NCI-H1417 treated with DMSO at 0.1 percent for 48 hours (cell line): ENCODE data around the gene HK2.
"Not testable (repeated sequence)": the region's sequence is repeated elsewhere in the genome, so short reads cannot be mapped to it uniquely, and the experiment has no call there.

ENCODE experiments used
- DNase-seq: peaks from one replicate; lab custom pipeline; 2025; lab: John Stamatoyannopoulos, UW

HK2 gene

DNA sequence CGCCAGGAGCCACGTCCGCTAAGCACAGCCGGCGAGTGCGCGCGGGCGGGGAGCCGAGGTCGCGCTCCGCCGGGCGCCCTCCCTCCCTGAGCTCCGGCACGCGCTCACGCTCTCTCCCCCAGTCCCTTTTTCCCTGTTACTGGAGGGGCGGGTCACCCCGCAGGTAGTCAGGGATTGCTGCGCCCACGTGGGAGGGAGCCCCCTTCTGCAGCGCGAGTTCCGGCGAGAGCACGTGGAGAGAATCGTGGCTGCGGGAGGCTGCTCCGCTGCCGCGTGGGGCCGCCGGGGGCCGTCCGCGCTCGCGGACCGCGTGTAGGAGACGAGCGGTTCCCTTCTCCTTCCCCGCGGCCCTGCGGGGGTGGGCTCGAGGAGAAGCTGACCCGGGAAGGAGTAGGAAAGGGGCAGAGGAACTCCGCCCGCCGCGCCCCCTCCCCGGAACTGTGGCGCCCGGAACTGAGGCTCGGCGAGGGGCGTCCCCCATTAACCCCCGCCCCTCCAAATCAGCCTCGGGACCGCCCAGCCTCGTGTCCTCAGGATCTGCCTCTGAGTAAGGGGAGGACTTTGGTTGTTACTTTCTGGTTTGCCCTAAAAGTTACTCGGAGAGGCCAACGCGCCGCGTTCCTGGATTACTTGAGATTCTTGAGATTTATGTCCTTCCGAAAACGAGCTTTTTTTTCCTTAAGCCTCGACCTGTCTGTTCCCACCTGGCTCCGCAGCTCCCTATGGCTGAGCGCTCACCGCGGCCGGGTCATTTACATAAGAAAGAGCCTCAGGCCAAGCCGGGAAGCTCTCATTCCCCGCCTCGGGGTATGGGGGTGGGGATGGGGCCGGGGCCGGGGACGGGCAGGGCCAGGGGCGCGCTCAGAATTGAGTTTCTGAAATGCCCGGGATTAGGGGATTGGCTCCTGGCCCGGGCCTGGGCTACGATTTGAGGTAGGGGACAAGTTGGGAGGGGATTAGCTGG, 1.1 kb downstream of the HK2 start:
- no peak for DNase-seq

DNA sequence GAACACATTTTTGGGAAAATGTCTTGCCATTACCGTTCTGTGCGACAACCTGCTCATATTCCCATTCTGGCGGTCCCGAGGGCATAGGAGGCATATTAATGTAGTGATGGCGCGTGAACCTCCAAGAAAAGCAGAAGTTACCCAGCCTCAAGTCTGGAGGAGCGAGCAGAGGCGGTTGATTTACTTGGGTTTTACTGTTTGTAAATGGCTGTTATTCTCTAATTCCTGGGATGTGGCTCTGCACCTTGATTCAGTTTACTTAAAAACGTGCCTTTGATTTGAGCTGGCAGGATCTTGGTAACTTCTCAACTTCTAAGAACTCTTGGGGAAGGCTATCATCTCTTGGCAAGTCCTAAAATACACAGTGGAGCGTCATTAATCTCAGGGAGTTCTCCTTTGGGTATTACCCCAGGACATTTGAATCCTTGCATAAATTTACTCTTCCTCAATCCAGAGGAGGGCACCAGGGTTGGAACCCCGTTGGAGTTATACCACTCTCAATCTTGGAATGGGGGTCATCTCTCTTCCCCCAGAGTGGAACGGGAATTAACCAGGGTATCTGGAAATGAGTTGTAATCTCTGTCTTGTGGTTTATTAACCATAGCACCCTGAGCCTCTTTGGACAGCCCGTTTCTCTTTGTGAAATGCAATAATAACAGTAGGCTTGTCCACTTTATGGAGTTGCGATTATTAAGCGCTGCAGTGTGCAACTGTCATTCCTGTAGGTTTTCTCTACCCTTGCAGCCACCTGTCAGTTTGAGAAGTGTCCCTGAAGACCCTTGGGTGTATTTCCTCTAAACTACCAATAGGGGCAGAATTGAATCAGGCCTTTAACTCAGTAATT, 2.1 kb downstream of the HK2 start:
- DNase-seq, result no peak

DNA sequence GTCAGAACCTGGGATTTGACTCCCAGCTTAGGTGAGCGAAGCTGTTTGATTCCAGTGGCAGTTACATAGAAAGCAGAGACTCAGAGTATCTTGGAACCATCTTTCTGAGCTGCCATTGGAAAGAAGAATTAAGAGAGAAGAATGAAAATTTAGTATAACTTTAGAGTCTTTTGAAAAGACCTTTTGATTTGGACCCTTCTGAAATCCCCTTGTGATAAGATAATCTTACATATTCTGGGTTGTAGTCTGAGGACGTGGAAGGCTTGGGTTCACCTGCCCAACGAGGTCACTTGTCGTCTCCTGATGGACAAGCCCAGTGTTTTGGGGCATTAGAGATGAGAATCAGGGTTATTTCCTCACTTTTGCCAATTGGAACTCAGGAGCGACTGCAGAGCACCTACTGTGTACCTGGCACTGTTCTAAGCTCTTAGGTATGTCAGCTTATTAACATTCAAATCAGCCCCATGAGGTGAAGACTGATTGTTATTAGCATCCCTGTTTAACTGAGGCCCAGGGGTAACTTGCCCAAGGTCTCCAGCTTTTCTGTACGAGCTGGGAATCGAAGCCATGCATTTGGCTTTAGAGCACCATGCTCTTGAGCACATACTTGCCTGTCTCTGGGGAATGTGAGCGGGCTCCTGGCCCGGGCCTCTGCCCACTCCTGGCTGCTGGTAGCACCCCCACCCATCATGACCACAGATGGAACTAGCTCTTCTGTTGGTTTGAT, 2.9 kb downstream of the HK2 start:
- DNase-seq, result no peak

DNA sequence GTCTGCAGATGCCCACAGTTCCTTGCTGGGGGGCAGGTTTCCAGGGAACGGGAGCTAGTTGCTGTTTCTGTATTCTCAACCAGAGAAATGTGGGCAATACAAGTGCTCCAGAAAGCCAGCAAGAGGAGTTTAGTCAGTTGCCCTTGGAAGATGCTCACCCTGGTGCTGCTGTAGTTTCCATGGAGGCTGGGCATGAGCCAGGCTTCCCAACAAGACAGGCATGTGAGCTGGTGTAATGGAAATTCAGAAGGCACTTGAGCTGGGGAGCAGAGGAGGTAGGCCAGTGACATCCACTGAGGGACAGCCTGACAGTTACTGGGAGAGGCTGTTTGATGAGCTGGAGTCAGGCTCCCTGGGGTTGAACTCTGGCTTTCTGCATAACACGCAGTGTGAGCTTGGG, 7.7 kb downstream of the HK2 start:
- DNase-seq, result no peak

DNA sequence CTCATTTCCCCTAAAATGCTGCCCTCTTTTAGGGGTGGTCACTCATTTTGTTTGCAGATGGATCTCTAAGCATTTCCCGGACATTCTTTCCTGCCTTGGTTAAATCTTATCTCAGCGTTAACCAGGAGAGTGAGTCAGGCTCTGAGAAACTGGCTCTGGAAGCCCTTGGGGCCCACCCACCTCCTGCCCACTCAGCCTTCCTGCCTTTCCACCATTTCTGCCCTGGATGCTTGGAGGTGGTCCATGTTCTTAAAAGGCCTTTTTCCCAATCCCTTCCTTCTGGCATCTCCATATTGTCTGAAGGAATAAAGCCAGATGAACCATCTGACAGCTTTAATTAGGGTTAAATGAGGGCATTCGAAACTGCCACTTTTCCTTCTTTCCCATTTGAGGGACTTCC, 9.5 kb downstream of the HK2 start:
- DNase-seq, result no peak

DNA sequence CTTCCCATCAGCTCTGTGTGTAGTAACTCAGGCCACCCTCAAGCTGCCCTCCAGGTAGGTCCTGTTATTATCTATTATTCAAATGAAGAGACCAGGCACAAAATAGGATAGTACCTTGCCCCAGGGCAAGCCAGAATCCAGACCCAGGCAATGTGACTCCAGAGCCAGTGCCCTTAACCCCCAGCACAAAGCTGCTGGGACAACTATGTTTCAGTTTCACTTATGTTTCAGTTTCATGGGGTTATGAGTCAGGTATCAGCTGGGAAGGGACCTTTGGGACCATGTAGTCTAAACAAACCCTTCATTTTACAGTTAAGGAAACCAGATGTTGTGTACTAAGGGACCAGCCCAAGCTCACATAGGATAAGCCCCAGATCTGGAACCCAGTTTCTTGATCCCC, 10.0 kb downstream of the HK2 start:
- DNase-seq, result no peak

DNA sequence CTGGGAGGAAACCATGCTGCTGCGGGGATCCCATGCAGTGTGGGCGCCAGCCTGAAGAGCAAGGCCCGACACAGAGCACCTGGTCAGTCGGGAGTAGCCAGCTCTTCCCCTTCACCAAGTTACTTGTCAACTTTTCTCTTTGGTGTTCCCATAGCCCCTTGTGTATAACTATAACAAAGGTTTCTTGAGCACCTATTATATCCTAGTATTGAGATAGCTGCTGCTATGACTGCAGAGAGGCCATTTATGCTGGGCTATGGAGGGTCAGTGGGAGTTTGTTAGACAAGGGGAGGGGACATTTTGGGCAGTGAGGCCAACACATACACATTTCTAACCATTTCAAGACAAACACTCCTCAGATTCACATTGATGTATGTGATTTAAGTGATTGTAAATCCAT, 10.8 kb downstream of the HK2 start:
- no peak for DNase-seq

DNA sequence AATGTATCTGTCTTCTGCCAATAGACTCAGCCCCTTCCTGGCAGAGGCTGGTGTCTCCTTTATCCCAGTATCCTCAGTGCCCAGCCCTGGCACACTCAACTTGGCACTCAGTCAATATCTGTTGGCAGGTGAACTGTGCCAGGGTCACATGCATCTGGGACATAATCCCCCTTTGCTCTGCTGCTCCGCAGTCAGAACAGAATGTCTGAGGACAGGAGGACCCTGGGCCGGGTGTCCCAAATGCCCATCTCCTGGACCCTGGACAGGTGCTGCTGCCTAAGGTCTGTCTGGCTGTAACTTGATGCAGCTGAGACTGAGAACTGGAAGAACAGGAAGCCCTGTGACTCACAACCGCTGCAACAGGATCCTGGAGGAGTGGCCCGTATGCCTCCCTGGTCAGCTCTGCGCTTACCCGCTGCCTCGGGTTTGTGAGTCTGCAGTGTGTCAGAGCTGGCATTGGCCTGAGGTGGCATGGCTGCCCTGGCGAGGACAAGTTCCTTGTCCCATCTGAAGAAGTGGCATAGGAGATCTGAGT, 11.4 kb downstream of the HK2 start:
- DNase-seq, result no peak

DNA sequence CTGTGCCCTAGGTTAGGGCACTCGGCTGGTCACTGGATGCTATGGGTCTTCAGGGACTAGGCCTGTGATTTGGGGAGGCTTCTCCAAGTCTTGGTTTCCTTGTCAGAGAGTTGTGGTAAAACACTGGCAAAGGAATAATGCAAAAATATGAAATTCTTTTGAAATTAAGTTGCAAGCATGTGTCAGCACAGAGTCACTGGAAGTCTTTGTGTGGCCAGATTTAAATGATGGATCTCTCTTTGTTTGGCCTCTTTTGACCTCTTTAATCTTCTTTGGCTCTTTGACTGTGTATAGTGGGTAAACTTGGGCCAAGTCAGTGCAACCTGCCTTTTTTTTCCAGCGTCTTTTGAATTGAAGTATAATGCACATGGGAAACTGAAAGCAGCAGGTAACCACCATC, 12.1 kb downstream of the HK2 start:
- DNase-seq, result no peak

DNA sequence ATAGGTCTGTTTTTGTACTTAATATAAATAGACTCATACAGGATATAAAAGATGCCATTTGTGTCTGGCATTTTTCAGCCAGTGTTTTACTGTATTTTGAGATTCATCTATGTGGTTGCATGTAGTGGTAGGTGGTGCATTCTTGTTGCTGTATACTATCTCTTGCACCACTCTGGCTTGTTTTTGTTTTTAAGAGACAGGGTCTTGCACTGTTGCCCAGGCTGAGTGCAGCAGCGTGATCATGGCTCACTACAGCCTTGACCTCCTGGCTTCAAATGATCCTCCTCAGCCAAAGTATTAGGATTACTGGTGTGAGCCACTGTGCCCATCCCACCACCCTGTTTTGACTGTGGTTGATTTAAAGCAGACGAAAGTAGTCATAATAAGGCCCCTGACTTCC, 12.6 kb downstream of the HK2 start:
- no peak for DNase-seq

DNA sequence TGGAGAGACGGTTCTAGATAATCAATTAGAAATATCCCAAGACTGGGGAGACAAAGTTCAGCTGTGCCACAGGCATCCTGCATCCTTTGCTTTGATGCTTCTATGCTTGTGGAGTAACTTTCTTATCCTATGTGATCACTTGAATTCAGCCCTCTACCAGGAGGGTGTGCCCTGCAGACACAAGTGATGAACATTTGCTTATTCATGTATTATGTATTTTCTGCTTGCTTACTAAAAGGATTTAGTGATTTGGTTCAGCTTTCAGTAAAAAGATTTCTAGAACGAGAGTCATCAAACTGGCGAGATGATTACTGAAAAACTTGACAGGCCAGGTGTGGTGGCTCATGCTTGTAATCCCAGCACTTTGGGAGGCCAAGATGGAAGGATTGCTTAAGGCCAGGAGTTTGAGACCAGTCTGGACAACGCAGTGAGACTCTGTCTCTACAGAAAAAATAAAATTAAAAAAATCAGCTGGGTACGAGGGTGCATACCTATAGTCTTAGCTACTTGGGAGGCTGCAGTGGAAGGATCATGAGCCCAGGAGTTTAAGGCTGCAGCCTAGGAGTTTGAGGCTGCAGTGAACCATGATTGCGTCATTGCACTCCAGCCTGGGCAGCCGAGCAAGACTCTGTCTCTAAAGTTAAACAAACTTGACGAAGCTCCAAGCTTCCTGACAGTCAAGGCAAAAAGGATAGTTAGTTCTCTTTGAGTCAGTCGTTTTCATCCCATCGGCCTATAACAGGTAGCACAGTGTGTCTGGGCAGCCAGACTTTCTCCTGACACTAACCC, 13.3 kb downstream of the HK2 start:
- DNase-seq, result no peak

DNA sequence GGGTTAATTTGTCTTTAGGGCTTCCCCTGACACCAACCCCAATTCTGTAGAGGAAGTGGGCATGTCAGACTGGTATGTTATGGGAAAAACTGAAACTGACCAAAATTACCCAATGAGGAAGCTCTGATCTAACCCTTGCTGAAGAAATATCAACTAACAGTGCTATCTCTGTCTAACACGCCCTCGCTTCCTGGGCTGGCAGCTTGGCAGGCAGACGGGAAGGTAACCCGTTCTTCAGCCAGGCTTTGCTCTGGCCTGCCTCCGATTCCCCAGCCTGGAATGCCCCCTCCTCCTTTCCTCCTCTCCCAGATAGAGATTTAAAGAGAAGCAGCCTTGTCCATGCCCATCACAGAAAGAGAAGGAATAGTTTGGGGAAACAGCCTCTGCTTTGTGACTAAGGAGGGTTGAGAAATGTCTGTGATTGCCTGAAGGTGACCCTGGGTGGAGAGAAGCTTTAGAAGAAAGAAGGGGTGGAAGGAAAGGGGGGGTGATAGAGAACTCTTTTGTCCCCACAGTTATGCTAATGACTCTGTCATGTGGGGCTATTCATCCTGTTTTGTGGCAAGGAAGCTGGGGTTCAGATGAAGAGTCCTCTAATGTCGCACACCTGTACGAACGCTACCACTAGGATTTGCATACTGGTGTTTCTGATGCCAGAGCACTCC, 15.4 kb downstream of the HK2 start:
- DNase-seq, result no peak

DNA sequence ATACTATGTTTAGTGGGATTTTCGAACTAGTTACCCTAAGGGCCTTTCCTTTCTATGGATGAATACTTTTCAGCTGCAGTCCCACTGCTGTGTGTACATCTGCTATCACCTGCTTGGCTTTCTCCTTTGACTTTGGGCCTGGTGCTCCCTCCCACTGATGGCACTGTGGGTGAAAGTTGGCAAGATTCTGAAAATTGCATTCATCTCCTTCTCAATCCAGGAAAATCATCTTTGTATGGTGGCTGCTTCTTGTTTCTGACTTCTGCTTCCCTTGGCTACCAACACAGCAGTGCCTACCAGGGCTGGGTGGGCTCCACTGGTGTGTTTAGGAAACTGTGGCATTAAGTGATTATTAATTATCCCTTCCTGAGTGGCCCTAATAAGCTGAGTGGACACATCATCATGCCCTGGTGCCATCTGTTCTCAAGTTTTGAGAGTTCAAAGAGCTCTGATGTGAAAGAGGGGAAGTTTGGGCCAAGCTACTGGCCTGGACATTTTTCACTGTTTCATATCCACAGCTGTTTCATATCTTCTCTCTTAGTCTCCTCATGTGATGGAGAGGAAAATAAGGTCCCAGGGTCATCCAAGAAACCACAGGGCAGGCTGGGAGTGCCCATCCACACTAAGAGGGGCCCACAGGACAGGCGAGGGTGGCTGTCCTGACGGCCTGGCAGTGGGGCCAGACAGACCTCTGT, 16.7 kb downstream of the HK2 start:
- DNase-seq, result no peak

DNA sequence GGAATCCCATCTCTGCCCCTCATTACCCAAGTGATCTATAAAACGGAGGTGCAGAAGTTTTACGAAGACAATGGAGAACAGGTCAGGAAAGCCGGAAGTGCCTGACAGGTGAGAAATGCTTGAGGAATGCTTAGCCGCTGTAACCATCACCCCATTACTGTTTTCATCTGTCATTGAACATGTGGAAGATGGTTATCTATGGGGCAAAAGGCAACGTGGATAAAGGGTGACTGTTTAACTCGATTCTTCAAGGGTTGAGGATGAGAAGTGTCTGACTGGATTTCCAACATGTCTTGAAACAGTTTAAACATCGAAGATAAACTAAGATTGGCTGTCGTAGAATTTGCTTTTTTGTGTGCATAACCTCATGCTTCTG, 17.3 kb downstream of the HK2 start:
- DNase-seq, result no peak

DNA sequence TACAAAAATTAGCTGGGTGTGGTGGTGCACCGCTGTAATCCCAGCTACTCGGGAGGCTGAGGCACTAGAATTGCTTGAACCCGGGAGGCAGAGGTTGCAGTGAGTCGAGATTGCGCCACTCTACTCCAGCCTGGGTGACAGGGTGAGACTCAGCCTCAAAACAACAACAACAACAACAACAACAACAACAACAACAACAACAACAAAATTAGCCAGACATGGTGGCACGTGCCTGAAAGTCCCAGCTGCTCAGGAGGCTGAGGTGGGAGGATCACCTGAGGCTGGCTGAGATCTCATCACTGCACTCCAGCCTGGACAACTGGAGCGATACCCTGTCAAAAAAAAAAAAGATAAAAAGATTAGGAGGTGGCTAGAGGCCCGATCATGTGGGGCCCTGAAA, 19.4 kb downstream of the HK2 start:
- not testable (repeated sequence) for DNase-seq

DNA sequence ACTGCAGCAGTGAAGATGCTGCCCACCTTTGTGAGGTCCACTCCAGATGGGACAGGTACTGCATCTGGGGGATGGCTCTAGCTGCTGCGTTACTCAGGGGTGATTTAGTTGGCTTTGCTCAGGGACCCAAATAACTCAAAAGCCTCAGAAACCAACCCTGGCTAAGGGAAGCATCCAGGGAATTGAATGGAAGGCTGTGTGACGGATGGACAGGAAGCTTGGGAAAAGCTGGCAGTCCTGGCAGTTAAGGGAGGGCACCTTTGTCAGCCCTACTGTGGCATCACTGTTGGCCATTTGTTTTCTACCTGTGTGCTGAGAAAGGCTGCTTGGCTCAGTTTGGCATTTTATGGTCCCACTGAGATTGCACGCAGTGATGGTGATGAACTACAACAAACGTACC, 20.5 kb downstream of the HK2 start:
- no peak for DNase-seq

DNA sequence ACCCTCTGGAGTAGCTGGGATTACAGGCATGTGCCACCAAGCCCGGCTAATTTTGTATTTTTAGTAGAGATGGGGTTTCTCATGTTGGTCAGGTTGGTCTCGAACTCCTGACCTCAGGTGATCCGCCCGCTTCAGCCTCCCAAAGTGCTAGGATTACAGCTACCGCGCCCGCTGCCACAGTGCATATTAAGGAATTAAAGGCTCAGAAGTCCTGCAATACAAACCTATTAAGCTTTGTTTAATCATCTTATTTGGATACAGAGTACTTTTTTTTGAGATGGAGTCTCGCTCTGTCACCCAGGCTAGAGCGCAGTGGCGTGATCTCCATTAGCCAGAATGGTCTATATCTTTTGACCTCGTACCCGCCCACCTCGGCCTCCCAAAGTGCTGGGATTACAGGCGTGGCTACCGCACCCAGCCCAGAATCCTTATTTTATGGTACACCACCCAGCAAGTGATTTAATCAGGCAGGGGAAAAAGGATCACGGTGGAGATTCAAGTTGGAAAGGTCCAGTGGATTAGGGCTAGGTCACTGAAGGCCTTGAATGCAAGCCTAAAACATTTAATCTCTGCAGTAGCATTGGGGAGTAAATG, 21.3 kb downstream of the HK2 start:
- DNase-seq, result not testable (repeated sequence)

DNA sequence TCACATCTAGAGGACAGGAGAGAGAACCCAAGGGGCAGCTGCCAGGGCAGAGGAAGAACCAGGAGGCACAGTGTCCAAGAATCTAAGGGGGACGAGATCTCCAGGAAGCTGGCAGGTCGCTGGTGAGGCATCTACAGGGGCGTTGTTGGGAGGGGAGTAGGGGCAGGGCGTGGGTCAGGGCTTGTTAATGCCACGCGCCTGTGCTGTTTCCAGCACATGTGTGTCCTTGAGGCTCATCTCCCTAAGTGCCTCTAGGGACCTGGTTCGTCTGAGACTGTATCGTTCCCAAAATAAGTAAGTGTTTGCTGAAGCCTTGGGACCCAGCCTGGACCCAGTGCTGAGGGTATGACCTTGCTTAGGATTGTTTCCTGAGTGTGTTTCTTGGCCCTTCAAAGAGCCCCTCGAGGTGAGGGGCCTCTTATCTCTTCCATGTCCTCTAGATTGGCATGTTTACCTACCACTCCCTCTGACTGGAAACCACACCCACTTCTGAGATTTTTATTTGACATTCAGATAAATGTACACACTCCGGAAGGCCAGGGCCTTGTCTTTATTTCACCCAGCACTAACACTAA, 22.2 kb downstream of the HK2 start:
- no peak for DNase-seq

DNA sequence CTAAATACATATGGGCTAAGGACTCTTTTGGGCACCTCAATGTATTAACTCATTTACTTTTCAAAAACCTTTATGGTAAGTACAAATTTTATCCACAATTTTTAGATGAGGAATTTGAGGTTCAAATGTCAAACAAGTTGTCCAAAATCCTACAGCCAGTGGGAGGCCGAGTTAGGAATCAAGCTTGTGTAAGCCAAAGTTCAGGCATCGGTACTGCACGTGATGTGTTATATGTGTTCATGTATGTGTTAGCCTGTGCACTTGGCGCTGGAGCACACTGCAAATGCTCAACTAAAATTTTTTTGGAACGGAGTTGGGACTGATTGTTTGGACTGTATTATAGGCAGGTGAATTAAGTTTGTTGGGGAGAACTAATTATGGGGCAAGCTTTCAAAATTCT, 22.7 kb downstream of the HK2 start:
- no peak for DNase-seq

DNA sequence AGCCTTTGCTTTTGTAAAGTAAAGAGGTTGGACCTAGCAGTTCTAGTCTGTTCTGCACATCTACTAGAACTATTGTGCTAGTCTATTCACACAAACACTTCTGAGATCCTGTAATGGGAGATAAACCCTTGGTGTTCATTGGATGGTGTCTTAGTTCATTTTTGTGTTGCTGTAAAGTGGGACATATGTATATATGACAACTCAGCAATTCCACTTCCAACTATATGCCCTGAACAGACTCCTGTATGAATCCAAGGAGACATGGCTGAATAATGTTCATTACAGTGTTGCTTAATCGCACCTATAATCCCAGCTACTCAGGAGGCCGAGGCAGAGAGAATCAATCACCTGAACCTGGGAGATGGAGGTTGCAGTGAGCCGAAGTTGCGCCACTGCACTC, 23.3 kb downstream of the HK2 start:
- DNase-seq, result no peak
